Uterus (tissue), 2 donors: ENCODE data around the gene PRKCI.

Source experiments
- CTCF ChIP-seq, 4 experiments: fragments of 200-600 bp in 2 of 4; fragments of 450-650 bp in 2 of 4; sonication (generic) in 2 of 4; IDR thresholded peaks; one replicate each; pipeline ENCODE4 v1.5.1; 2016 to 2019; ENCODE audit warnings: antibody characterized with exemption in 4 of 4, mild to moderate bottlenecking in 2 of 4, moderate library complexity in 1 of 4
- POLR2A ChIP-seq, 2 donors: fragments of 450-650 bp; IDR thresholded peaks; one replicate each; pipeline ENCODE4 v1.6.1; 2016; ENCODE audit warnings: antibody characterized with exemption in 2 of 2, mild to moderate bottlenecking in 1 of 2, moderate library complexity in 1 of 2

GRCh38 chr3:170275832-170276231 is 53.6 kb downstream of the PRKCI start:
- no peak for TF ChIP-seq CTCF (IDR thresholded peaks at IDR 0.05)
- no peak for TF ChIP-seq POLR2A (IDR thresholded peaks at IDR 0.05)
